Glomerular visceral epithelial cell (primary cell): ENCODE measurements around the gene ACOXL.
A peak's percentile ranks its signal among the peaks of the same experiment; 100 is the strongest.

Experiments used
- DNase-seq: peaks from one replicate; pipeline ENCODE4 v3.0.0-alpha.2; 2016; ENCODE audit errors: extremely low spot score

Gene ACOXL

GRCh38 chr2:110755491-110756078 lies 23.2 kb downstream of the ACOXL start:
- no peak for DNase-seq

GRCh38 chr2:110759411-110759810 lies 27.0 kb downstream of the ACOXL start:
- DNase-seq: no peak

- DNase-seq: no peak
These were observed 32.6 kb downstream of the ACOXL start for GRCh38 chr2:110764931-110765330.

- no peak for DNase-seq
These were observed 33.9 kb downstream of the ACOXL start for GRCh38 chr2:110766291-110766690.

- DNase-seq: no peak
These were observed 36.2 kb downstream of the ACOXL start for GRCh38 chr2:110768591-110768990.

GRCh38 chr2:110770404-110770958 lies 38.1 kb downstream of the ACOXL start:
- DNase-seq: no peak

- DNase-seq: peak; percentile 45
These were observed 38.6 kb downstream of the ACOXL start for GRCh38 chr2:110770959-110771431.

- no peak for DNase-seq
These were observed 39.4 kb downstream of the ACOXL start for GRCh38 chr2:110771547-110772382.

GRCh38 chr2:110772383-110772755 lies 40.0 kb downstream of the ACOXL start:
- DNase-seq: no peak

- DNase-seq: no peak
These were observed 41.1 kb downstream of the ACOXL start for GRCh38 chr2:110773401-110773921.

- DNase-seq: no peak
These were observed 42.3 kb downstream of the ACOXL start for GRCh38 chr2:110774701-110775100.

GRCh38 chr2:110777531-110778311 lies 45.3 kb downstream of the ACOXL start:
- no peak for DNase-seq

- DNase-seq: no peak
These were observed 48.1 kb downstream of the ACOXL start for GRCh38 chr2:110780461-110780860.

GRCh38 chr2:110783196-110783873 lies 51.0 kb downstream of the ACOXL start:
- no peak for DNase-seq

GRCh38 chr2:110784047-110784631 lies 51.8 kb downstream of the ACOXL start:
- no peak for DNase-seq

- no peak for DNase-seq
These were observed 53.1 kb downstream of the ACOXL start for GRCh38 chr2:110785439-110785838.

GRCh38 chr2:110788976-110789375 lies 56.6 kb downstream of the ACOXL start:
- DNase-seq: no peak

GRCh38 chr2:110789706-110790105 lies 57.3 kb downstream of the ACOXL start:
- no peak for DNase-seq

GRCh38 chr2:110790907-110791306 lies 58.5 kb downstream of the ACOXL start:
- DNase-seq: no peak

- no peak for DNase-seq
These were observed 59.1 kb downstream of the ACOXL start for GRCh38 chr2:110791435-110791834.

GRCh38 chr2:110793034-110793433 lies 60.7 kb downstream of the ACOXL start:
- no peak for DNase-seq
